Fibroblast of upper back skin (primary cell): ENCODE results near the gene THBS2.
"Not testable (repeated sequence)": the region's sequence is repeated elsewhere in the genome, so short reads cannot be mapped to it uniquely, and the experiment has no call there.

Experiments
- DNase-seq: peaks from one replicate; pipeline ENCODE4 v3.0.0-alpha.2; 2013

The THBS2 gene

DNA sequence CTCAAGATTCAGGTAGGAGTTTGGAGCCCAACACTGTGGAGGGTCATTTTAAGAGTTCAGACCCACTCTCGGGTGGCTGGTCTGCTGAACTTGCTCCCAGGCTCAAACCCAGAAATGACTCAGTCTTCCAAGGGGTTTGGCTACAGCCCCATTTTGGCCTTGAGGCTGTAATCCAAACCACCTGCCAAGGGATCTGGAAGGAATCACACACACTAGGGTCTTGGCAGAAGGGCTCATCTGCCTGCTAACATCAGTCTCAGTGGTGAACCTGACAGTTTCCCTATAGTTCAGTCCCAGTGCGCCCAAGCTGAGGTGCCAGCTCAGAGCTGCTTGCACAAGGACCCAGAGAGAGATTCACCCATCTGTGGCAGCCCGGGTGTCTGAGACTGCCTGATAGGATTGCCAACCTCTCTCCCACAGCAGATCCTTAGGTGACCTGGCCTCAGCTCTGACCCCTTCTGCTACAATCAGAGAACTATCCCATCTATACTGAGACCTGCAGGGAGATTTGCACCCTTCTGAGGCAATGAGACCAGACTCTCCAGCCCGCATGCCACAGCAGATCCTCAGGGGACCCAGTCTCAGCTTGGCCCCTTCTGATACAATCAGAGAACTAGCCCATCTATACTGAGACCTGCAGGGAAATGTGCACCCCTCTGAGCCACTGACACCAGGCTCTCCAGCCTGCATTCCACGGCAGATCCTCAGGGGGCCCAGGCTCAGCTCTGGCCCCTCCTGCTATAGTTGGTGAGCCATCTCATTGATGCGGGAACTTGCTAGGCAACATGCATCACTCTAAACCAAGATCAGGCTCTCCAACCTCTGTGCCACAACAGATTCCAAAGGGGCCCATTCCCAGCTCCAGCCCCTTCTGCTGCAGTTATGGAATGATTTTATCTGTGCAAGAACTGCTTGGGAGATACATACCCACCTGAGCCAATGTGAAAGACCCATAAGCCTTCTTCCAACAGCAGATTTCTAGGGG is 48.2 kb downstream of the THBS2 start:
- peak; percentile 86 for DNase-seq

DNA sequence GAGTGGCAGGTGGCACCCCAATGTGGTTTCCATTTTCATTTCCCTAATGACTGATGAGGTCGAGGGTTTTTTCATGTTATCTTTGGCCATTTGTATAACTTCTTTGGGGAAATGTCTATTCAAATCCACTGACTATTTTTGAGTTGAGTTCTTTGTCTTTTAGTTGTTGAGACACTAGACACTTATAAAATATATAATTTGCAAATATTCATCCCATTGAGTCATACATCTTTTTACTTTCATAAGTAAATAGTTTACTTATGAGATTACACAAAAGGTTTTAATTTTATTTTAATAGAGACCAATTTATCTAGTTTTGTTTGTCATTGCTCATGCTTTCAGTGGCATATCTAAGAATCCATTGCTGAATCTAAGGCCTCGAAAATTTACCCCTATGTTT is 49.5 kb downstream of the THBS2 start:
- DNase-seq = no peak

DNA sequence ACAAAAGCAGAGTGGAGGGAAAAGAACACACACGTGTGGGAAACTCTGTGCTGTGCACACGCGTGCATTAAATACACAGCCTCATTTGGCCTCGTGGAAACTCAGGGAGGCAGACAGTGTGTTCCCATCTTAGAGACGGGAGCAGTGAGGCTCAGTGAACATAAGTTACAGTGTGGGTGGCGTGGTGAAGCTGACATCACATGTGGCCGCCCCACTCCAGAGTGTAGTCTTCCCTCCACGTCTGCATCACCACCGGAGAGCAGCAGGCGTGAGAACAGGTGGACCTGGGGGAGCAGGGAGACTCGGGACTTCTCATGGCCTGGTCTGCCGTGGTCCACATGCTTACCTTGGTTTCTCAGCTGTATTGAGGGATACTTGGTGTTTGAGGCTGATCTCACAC is 51.7 kb downstream of the THBS2 start:
- DNase-seq = no peak

DNA sequence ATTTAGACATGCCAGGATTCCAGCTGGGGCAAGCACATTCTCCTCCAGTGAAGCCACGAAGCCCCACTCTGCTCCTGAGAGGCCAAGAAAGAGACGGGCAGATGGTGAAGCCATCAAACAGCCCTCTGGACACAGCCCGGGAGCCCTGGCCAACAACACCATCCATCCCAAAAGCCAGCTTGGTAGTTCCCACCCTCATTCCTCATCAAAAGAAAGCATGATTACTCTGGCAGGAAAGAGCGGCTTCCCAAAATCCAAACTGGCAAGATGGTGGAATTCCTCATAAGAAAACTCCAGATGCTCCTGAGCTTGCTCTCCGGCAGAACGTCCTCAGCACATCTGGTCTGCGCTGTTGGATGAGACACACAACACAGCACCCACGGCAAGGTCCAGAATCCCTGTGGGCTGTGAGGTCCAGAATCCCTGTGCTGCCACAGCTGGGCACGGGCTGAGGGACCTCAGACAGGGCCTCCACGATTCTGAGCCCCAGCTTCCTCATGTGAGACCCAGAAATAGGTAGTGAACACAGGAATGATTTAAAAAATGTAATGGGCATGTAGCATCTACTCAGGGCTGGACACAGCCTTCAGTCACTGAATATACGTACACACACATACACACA is 52.6 kb downstream of the THBS2 start:
- no peak for DNase-seq

DNA sequence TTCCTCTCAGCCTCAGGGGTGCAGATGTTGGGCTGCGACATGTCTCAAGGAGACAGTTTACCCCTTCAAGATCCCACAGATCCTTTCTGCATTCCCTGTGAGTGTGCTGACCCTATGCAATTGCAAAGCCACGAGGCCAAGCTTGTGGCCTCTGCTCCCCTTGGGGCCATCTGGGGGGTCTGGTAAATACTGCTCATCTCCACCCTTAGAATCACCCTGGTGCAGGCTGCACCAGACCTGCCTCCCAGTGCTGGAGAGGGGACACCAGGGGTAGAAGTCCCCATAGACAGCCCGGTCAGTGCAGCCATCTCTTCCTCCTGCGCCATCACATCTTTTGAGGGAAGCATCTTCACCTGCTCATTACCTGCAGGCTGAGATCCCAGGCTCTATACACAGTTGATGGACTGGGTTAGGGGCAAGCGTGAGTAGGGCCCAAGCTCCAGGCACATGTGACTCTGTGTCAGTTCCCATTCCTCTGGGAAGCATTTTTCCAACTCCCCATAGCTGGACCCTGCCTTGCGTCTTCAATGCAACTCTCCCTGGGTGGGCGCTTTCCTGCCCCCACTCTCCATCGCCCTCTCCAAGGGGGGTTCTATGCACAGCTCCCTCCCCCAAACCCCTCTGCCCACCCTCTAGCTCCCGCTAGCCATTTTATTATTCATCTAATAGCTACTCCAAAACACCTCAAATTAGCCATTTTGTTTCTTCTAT is 53.9 kb downstream of the THBS2 start:
- DNase-seq = no peak

DNA sequence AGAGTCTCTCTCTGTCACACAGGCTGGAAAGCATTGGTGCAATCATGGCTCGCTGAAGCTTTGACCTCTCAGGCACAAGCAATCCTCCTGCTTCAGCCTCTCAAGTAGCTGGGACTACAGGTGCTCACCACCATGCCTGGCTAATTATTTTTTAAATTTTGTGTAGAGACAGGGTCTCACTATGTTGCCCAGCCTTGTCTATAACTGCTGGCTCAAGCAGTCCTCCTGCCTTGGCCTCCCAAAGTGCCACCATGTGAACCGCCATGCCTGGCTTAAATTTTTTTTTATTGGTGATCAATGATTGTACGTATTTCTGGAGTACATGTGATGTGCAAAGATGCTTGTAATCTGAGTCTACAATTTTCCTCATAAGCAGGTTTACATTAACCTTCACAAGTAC is 54.8 kb downstream of the THBS2 start:
- no peak for DNase-seq

DNA sequence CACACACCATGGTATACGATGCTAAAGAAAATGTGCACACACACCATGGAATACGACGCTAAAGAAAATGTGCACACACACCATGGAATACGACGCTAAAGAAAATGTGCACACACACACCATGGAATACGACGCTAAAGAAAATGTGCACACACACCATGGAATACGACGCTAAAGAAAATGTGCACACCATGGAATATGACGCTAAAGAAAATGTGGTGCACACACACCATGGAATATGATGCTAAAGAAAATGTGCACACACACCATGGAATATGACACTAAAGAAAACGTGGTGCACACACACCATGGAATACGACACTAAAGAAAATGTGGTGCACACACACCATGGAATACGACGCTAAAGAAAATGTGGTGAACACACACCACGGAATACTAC is 55.7 kb downstream of the THBS2 start:
- DNase-seq = not testable (repeated sequence)

DNA sequence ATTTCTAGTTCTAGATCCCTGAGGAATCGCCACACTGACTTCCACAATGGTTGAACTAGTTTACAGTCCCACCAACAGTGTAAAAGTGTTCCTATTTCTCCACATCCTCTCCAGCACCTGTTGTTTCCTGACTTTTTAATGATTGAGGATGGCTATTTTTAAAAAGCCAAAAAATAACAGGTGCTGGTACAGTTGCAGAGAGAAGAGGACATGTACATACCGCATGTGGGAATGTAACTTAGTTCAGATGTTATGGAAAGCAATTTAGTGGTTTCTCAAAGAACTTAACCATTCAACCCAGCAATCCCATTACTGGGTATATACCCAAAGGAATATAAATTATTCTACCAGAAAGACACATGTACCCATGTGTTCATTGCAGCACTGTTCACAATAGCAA is 57.4 kb downstream of the THBS2 start:
- DNase-seq = not testable (repeated sequence)

DNA sequence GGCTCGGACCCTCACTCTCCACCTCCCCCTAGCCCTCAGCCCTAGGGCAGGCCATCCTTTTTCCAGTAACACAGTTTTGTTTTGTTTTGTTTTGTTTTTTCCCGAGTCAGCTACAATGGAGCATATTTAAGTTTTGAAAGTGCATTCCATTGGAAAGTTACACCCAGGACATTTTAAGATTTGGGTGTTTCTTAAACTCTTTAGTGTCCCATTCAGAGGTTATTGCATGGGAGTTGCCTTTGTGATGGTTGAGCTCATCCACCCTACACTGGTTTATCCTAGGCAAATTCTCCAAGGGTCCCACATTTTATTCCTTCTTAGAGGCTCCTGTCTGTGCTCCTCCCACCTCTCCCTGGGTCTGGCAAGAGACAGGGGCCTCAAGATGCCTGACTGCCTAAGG is 58.9 kb downstream of the THBS2 start:
- no peak for DNase-seq

DNA sequence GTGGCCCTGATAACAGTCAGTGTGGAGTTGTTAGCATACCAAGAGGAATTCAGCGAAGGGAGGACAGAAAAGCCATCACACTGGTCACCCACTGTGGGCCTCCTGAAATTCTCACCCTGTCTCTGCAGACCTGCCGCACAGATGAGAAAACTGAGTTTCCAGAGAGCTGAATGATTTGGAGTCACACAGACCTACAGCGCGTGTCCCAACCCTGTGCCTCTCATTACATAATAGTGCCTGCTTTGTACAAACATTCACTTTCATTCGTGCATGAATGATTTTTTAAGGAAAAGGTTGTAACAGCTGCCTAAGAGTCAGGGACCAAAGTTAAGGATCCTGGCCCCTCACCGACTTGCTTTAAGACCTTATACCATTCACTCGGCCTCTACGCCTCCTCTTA is 62.7 kb downstream of the THBS2 start:
- no peak for DNase-seq

DNA sequence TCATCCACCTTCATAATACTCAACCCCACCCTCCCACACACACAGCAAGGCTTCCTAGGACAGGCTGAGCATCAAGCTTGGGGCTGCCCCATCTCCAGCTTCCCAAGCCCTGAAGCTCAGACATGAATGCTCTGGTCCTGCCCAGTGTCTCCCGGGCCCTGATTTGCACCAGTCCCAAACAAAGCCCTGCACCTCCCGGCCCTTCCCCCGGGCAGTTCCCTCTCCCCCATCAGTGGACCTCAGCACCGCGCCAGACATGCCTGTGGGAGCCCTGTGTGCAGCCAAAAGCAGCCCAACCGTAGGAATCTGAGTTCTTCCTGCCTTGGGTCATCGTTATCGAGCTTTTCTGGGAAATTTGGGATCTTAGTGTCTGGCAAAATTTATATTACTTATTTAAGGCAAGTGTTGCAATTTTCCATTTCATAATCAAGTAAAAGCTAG is 63.5 kb downstream of the THBS2 start:
- DNase-seq = peak; percentile 96

DNA sequence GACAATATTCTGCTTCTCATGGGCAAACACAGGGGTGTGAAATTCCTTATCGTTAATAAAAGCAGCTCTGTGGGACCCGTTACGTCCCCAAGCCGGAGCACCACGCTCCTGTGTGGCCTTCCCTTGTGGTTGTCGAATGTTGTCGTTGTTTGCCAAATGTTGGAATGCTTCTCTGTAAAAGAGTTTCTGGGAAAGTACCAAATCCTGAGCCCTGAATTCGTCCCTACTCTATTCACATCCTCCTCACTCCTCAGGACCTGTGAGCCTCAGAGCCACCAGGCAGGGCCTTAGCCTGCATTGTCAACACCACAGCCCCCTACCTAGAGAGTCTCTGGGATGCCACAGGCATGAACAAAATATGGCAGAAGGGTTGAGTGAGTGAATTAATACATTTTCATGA is 64.0 kb downstream of the THBS2 start:
- no peak for DNase-seq

DNA sequence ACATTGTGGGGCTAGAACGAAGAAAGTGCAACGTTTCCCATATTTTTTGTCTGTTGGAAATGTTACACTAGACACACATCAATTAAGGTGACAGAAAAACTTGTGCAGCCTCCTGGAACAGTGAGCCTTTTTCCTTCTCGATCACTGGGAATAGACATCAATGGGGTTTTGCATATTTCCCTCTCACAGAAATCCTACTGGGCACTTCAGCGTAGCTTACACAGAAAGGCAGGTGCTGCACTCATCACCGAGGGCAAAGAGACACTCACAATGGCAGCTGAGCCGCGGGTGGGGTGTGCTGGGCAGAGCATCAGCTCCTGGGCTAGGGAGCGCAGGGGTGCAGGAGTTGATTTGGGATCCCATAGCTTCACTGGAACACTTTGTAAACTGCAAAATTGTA is 64.5 kb downstream of the THBS2 start:
- DNase-seq = no peak

DNA sequence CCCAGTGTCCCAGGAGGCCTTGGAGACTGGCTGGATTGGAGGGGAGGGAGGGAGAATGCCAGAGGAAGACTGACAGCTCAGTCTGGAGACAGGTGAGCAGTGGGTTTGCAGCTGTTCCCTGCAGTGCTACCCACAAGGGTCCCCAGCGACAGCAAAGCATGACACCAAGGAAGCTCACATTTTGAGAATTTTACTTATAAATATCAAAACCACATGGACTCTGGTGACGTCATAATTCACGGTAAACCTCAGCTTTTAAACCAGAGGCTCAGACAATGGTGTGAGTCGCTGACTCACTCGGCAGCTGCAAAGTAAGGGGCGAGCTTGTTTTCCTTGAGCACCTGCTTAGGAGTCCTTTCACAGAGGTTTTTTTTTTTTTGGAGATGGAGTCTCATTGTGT is 65.2 kb downstream of the THBS2 start:
- peak; percentile 94 for DNase-seq

DNA sequence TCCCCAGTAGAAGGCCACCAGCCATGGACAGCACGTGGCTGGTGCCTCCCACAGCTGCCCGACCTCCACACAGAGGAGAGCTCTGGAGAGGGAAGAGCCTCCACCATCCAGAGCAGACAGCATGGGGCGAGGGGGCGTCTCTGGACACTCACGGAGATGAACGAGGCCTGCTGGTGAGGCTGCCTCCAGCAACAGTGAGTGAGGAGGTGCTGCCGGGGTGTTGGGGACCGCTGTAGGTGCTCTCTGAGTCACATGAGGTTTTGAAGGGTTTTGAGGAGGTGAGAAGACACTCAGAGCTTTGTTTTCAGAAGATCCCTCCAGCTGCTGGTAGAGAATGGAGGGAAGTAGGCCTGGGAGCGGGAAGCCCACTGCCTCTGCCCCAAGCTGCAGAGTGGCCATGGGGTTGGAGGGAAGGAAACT is 65.6 kb downstream of the THBS2 start:
- DNase-seq = no peak

DNA sequence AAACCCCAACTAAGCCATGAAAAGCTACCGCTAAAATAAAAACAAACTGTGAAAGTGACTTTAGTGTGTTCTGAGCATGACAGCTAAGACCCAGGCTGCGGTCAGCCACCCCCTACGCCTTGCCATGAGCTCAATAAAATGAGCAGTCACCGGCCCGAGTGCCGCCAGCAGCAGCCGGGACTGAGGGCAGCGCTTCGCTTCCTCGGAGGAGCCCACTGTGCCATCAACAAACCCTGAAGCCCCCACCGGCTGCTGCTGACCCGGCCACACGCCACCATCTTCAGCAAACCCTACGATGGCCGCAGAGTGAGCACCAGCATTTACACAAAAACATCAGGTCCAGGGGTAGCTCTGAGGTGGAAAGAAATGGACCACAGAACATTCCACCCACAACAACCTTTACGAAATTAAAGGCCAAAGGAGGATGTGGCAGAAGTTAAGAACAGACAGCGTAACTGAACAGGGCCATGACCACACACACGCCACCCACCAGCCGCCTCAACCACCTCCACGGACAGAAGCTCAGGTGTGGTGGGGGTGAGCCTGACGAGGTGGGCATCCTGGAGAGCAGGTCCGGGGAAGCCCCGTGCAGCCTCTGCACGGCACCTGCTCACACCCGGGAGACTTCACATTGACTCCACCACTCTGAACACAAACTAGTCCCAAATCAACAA is 67.0 kb downstream of the THBS2 start:
- no peak for DNase-seq

DNA sequence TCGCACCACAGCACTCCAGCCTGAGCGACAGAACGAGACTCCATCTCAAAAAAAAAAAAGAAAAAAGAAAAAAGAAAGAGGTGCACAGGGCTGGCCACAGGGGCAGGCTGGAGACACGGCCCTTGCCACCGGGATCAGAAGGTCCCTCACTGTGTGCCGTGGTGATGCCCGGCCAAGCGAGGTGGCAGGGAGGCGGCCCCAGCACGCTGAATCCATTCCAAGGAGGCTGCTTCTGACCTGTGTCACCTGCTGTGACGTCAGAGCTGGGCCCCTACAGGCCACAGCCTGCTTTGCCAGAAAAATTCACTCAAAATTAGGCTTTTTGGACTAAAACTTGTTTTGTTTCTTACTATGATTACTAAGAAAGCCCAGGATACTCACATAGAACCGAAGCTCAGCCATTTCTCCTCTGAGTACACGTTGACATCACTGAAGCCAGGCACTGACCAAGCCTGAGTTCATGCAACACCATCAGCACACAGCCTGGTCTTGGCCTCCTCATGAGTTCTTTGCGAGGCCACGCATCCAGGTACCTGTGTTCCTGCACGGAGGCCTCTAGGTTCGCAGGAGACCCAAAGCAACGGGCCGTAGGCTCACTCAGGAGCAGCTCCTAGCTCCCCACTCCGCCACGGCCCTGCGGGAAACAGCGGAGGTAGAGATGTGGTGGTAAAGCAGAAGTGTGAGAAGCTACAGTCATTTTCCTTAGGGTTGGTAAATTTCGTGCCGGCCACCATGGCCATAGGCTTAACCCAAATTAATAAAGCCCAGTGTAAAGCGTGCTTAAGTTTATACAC is 67.8 kb downstream of the THBS2 start:
- no peak for DNase-seq

DNA sequence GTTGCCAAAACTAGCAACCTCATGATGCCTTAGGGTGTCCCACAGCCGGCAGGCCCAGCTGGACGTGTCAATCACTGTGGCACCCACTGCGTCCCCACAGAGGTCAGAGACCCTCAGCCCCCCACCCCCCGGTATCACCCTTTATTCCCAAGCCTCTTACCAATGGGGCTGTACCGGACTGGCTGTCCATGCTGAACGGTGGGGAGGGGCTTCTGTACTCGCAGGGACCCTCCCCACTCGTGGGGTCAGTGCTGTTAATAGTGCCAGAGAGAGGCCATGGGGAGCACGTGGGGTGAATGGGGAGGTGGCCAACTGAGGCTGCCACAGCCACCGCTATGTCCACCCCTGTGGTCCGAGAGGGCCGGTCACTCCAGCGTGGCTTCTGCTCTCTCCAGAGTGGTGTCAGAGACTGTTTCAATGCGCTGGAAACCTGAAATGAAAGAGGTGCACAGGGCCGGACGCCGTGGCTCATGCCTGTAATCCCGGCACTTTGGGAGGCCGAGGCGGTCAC is 68.6 kb downstream of the THBS2 start:
- no peak for DNase-seq

DNA sequence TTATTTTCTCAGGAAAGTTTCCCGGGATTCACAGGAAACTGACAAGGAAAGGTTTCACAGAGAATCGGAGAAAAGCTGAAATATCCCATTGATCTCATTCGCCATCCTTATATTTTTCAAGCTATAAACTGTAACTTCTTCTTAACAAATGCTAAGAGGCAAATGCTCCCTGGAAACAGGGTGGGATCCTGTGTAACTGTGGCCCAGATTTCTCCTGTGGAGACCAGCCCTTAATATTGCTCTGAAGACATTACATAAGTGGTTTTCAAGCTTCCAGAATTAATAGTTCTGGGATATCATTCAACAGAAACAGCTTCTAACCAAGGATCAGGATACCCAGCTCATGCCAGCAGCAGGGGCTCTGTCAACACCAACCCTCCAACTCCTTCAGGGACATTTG is 69.2 kb downstream of the THBS2 start:
- DNase-seq = no peak

DNA sequence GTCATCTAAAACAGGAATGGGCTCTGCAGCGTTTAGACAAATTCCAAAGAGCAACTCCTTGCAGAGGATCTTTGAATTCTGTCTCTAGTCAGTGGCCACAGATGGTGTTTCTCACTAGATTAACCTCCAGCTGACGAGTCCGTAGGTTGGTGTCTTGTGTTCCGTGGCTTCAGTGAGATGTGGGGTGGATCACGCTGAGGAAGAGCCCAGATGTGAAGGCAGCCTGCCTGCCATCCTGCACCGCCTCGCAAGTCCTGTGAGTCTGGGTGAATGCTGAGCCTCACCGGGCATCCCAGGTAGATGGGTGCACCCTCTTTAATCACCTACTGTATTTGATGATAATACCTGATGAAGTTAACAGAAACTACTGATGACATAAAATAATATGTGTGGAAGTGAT is 70.4 kb downstream of the THBS2 start:
- no peak for DNase-seq

DNA sequence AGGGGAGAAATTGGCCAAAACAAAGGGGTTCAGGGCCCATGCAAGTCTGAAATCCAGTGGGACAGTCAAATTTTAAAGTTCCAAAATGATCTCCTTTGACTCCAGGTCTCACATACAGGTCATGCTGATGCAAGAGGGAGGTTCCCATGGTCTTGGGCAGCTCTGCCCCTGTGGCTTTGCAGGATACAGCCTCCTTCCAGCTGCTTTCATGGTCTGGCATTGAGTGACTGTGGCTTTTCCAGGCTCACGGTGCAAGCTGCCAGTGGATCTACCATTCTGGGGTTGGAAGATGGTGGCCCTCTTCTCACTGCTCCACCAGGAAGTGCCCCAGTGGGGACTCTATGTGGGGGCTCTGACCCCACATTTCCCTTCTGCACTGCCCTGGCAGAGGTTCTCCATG is 73.8 kb downstream of the THBS2 start:
- DNase-seq = not testable (repeated sequence)
